ENCODE measurements around the gene ZBTB40. TPM values are rescaled to one million over a fixed set of nuclear protein-coding genes. Genes with fewer than 3 reads are reported as not detected.

Gene ZBTB40
- total RNA-seq, 1 donor from 2014 or later, result 8.7 TPM

GRCh38 chr1:22529901-22530621 lies 78.4 kb downstream of the ZBTB40 start:
- no peak for DNase-seq (ENCODE audit: low read depth, low spot score)

GRCh38 chr1:22530715-22531114 lies 79.1 kb downstream of the ZBTB40 start:
- no peak for DNase-seq (ENCODE audit: low read depth, low spot score)

- no peak for DNase-seq (ENCODE audit: low read depth, low spot score)
Measured at GRCh38 chr1:22531251-22531650, 79.6 kb downstream of the ZBTB40 start.

GRCh38 chr1:22533244-22533895 lies 81.7 kb downstream of the ZBTB40 start:
- DNase-seq (ENCODE audit: low read depth, low spot score), result no peak

GRCh38 chr1:22534951-22535350 lies 83.3 kb downstream of the ZBTB40 start:
- no peak for DNase-seq (ENCODE audit: low read depth, low spot score)

GRCh38 chr1:22535399-22535798 lies 83.7 kb downstream of the ZBTB40 start:
- DNase-seq (ENCODE audit: low read depth, low spot score), result no peak

- no peak for DNase-seq (ENCODE audit: low read depth, low spot score)
Measured at GRCh38 chr1:22536506-22536905, 84.9 kb downstream of the ZBTB40 start.

GRCh38 chr1:22537441-22538139 lies 85.9 kb downstream of the ZBTB40 start:
- no peak for DNase-seq (ENCODE audit: low read depth, low spot score)

GRCh38 chr1:22539510-22540118 lies 88.0 kb downstream of the ZBTB40 start:
- no peak for DNase-seq (ENCODE audit: low read depth, low spot score)

GRCh38 chr1:22540337-22540736 lies 88.7 kb downstream of the ZBTB40 start:
- no peak for DNase-seq (ENCODE audit: low read depth, low spot score)

- no peak for DNase-seq (ENCODE audit: low read depth, low spot score)
Measured at GRCh38 chr1:22542886-22543285, 91.2 kb downstream of the ZBTB40 start.

GRCh38 chr1:22543679-22544078 lies 92.0 kb downstream of the ZBTB40 start:
- no peak for DNase-seq (ENCODE audit: low read depth, low spot score)

GRCh38 chr1:22544606-22545005 lies 93.0 kb downstream of the ZBTB40 start:
- DNase-seq (ENCODE audit: low read depth, low spot score), result no peak

GRCh38 chr1:22545141-22545540 lies 93.5 kb downstream of the ZBTB40 start:
- DNase-seq (ENCODE audit: low read depth, low spot score), result no peak

- no peak for DNase-seq (ENCODE audit: low read depth, low spot score)
Measured at GRCh38 chr1:22547186-22547817, 95.7 kb downstream of the ZBTB40 start.

- DNase-seq (ENCODE audit: low read depth, low spot score), result no peak
Measured at GRCh38 chr1:22547818-22548462, 96.3 kb downstream of the ZBTB40 start.

- DNase-seq (ENCODE audit: low read depth, low spot score), result no peak
Measured at GRCh38 chr1:22550021-22550420, 98.4 kb downstream of the ZBTB40 start.

- DNase-seq (ENCODE audit: low read depth, low spot score), result no peak
Measured at GRCh38 chr1:22551591-22551990, 99.9 kb downstream of the ZBTB40 start.

- no peak for DNase-seq (ENCODE audit: low read depth, low spot score)
Measured at GRCh38 chr1:22552021-22552420, 100.4 kb downstream of the ZBTB40 start.

- no peak for DNase-seq (ENCODE audit: low read depth, low spot score)
Measured at GRCh38 chr1:22553104-22553880, 101.6 kb downstream of the ZBTB40 start.
